GM12878 (cell line): ENCODE results near the gene TRIP12. TPM values are rescaled to one million over a fixed set of nuclear protein-coding genes. Genes with fewer than 3 reads are reported as not detected.

Source experiments
- ATAC-seq: fragments of 200-7000 bp; cut with Tn5 transposase; 3 replicates; pipeline ENCODE4 v1.9.1; 2020; ENCODE audit warnings: mild to moderate bottlenecking, moderate library complexity
- BruUV-seq: library from RNA; stranded (reverse); fragments of 400-500 nt; replicated peaks from 2 replicates; lab custom pipeline; 2021; lab: Mats Ljungman, UMichigan
- CTCF ChIA-PET: fragments of 300-600 bp; sonication (Branson Sonifier 250); formaldehyde crosslinking; extraction: SDS; loops from one replicate; lab custom pipeline; 2021; ENCODE audit warnings: inconsistent platforms; lab: Yijun Ruan, JAX
- POLR2A ChIA-PET: fragments of 350-600 bp; formaldehyde crosslinking; extraction: SDS; loops from one replicate; lab custom pipeline; 2021; ENCODE audit warnings: inconsistent platforms; lab: Charles Lee
- RAD21 ChIA-PET: fragments of 300-600 bp; sonication (Branson Sonifier 250); formaldehyde crosslinking; loops from one replicate; lab custom pipeline; 2023; ENCODE audit warnings: antibody characterized with exemption; ENCODE audit not compliant: unreplicated experiment; lab: Charles Lee
- SMC1A ChIA-PET: fragments of 300-600 bp; sonication (Branson Sonifier 250); formaldehyde crosslinking; loops from one replicate; lab custom pipeline; 2023; ENCODE audit not compliant: unreplicated experiment, uncharacterized antibody; lab: Charles Lee
- DNase-seq: peaks from one replicate; pipeline ENCODE4 v3.0.0-alpha.2; 2011; ENCODE audit warnings: low read depth, low spot score
- FAIRE-seq: peaks from 3 replicates; lab custom pipeline; 2011; peaks lifted over from hg19 to GRCh38; lab: Jason Lieb, UNC
- H2AFZ ChIP-seq: 2 replicates; pipeline ENCODE4 v1.6.0; 2011; ENCODE audit warnings: low read depth, low read length, control low read depth; ENCODE audit not compliant: control insufficient read depth
- H3K27ac ChIP-seq: 2 replicates; pipeline ENCODE4 v1.5.1; 2011; ENCODE audit warnings: control low read depth; ENCODE audit not compliant: control insufficient read depth, insufficient read depth
- H3K27me3 ChIP-seq, 2 experiments: replicated peaks in 1 of 2; 2 replicates each; pipeline versions ENCODE4 v1.6.0 to v1.6.1; 2011; ENCODE audit warnings: low read length in 1 of 2; ENCODE audit not compliant: control insufficient read depth in 2 of 2, insufficient read depth in 2 of 2
- H3K36me3 ChIP-seq, 2 experiments: 2 replicates each; pipeline ENCODE4 v1.5.1; 2011; ENCODE audit warnings: low read length in 1 of 2; ENCODE audit not compliant: control insufficient read depth in 2 of 2, insufficient read depth in 2 of 2
- H3K4me1 ChIP-seq: 2 replicates; pipeline ENCODE4 v1.6.1; 2011; ENCODE audit warnings: mild to moderate bottlenecking, low read length, moderate library complexity, mixed read lengths; ENCODE audit not compliant: control insufficient read depth, insufficient read depth
- H3K4me2 ChIP-seq: 2 replicates; pipeline ENCODE4 v1.6.0; 2011; ENCODE audit warnings: control low read depth; ENCODE audit not compliant: control insufficient read depth, insufficient read depth
- H3K4me3 ChIP-seq: fragments of 200-600 bp; sonication (generic); 2 replicates; pipeline ENCODE4 v1.5.1; 2016
- H3K79me2 ChIP-seq: 2 replicates; pipeline ENCODE4 v1.6.0; 2011; ENCODE audit warnings: low read length; ENCODE audit not compliant: control insufficient read depth, insufficient read depth
- H3K9ac ChIP-seq: 2 replicates; pipeline ENCODE4 v1.8.0; 2011; ENCODE audit warnings: low read length, control low read depth, mixed read lengths; ENCODE audit not compliant: control insufficient read depth, insufficient read depth
- H3K9me3 ChIP-seq: replicated peaks from 3 replicates; pipeline ENCODE4 v1.5.1; 2011; ENCODE audit warnings: mild to moderate bottlenecking, low read length; ENCODE audit not compliant: control insufficient read depth, insufficient read depth
- H4K20me1 ChIP-seq: 2 replicates; pipeline ENCODE4 v1.6.0; 2011; ENCODE audit not compliant: control insufficient read depth, insufficient read depth
- FOS ChIP-seq: IDR thresholded peaks from 3 replicates; pipeline ENCODE4 v1.6.1; 2011; ENCODE audit warnings: borderline replicate concordance; ENCODE audit not compliant: insufficient read length; ENCODE audit errors: extremely low read depth
- FOXM1 ChIP-seq: IDR thresholded peaks from 2 replicates; pipeline ENCODE4 v1.6.1; 2012; ENCODE audit warnings: low read depth, mild to moderate bottlenecking, inconsistent platforms, low read length, moderate library complexity
- HDAC6 ChIP-seq: fragments of 200-600 bp; sonication (generic); IDR thresholded peaks from one replicate; pipeline ENCODE4 v1.8.0; 2017; ENCODE audit warnings: antibody characterized with exemption; ENCODE audit not compliant: unreplicated experiment
- MEF2A ChIP-seq: IDR thresholded peaks from 2 replicates; pipeline ENCODE4 v1.6.1; 2011; ENCODE audit warnings: low read depth, mild to moderate bottlenecking, low read length, moderate library complexity; ENCODE audit not compliant: insufficient read depth
- NFYA ChIP-seq: IDR thresholded peaks from 2 replicates; pipeline ENCODE4 v1.6.1; 2011; ENCODE audit warnings: low read depth, mild to moderate bottlenecking, low read length, improper control_type of control experiment, borderline replicate concordance
- NR2C1 ChIP-seq: fragments of 450-650 bp; IDR thresholded peaks from 2 replicates; pipeline ENCODE4 v1.6.1; 2017; ENCODE audit warnings: antibody characterized with exemption, mild to moderate bottlenecking, moderate library complexity
- POLR2AphosphoS2 ChIP-seq: IDR thresholded peaks from 2 replicates; pipeline ENCODE4 v1.6.1; 2011; ENCODE audit warnings: low read depth, mild to moderate bottlenecking, low read length, improper control_type of control experiment, moderate library complexity
- RB1 ChIP-seq: fragments of 450-650 bp; formaldehyde crosslinking; IDR thresholded peaks from 2 replicates; pipeline ENCODE4 v1.6.1; 2017; ENCODE audit warnings: mild to moderate bottlenecking, borderline replicate concordance
- TBL1XR1 ChIP-seq: IDR thresholded peaks from 2 replicates; pipeline ENCODE4 v1.6.1; 2012; ENCODE audit warnings: low read depth, low read length, improper control_type of control experiment
- ZZZ3 ChIP-seq: IDR thresholded peaks from 2 replicates; pipeline ENCODE4 v1.6.1; 2011; ENCODE audit warnings: low read depth; ENCODE audit not compliant: control insufficient read depth, insufficient read length
- in situ Hi-C: fragments of 300-500 bp; cut with MboI; formaldehyde crosslinking; loops from 9 replicates; pipeline ENCODE4 v1.14.3; 2018; ENCODE audit warnings: mixed read lengths
- intact Hi-C: fragments of 100-400 bp; cut with micrococcal nuclease; formaldehyde crosslinking; loops from one replicate; pipeline ENCODE4 v1.14.2; 2022; ENCODE audit not compliant: unreplicated experiment
- polyA plus RNA-seq, 11 experiments: library from polyadenylated mRNA; depleted of rRNA in 4 of 11; unstranded in 6 of 11; stranded (reverse) in 5 of 11; fragments of >200 nt; fragmentation: Nextera tagmentation in 4 of 11; fragmentation: Illumina TruSeq in 1 of 11; extraction: Ambion mirVana in 4 of 11; extraction: Trizol in 1 of 11; gene quantifications; 1 replicate in 1 of 11; 2 replicates in 10 of 11; pipeline versions ENCODE4 v1.2.1 to v1.2.3, GENCODE V29; 2011 to 2016; ENCODE audit warnings: inconsistent platforms in 2 of 11, missing spikeins in 2 of 11, low read depth in 1 of 11
- total RNA-seq, 4 experiments: library from RNA; depleted of rRNA in 3 of 4; stranded (reverse); fragments of >200 nt in 3 of 4; fragmentation: Illumina TruSeq in 1 of 4; extraction: Trizol in 1 of 4; gene quantifications; 2 replicates each; pipeline versions ENCODE4 v1.2.1 to v1.2.3, GENCODE V29; 2013 to 2021
- TF ChIP-seq, protein P1 (sequence below), 3 experiments: IDR thresholded peaks in 2 of 3; conservative IDR thresholded peaks in 1 of 3; 2 replicates each; pipeline ENCODE4 v1.5.1; 2011; ENCODE audit warnings: low read depth in 3 of 3, low read length in 3 of 3, mild to moderate bottlenecking in 3 of 3, control low read depth in 2 of 3, moderate library complexity in 2 of 3, inconsistent platforms in 1 of 3, mixed read lengths in 1 of 3; ENCODE audit not compliant: control insufficient read depth in 2 of 3, insufficient read depth in 1 of 3; ENCODE audit errors: extremely low read depth in 1 of 3
- TF ChIP-seq, protein P2 (sequence below): fragments of 450-650 bp; IDR thresholded peaks from 2 replicates; pipeline ENCODE4 v1.6.1; 2017; ENCODE audit warnings: low read depth, mild to moderate bottlenecking, moderate library complexity
- TF ChIP-seq, protein P3 (sequence below): IDR thresholded peaks from 2 replicates; pipeline ENCODE4 v1.6.1; 2012; ENCODE audit warnings: low read depth, low read length, improper control_type of control experiment
- TF ChIP-seq, protein P4 (sequence below): fragments of 450-650 bp; IDR thresholded peaks from 2 replicates; pipeline ENCODE4 v1.6.1; 2018; ENCODE audit warnings: mild to moderate bottlenecking, low read depth, moderate library complexity; ENCODE audit not compliant: partially characterized antibody

Gene TRIP12
- total and polyA plus RNA-seq, 10 of the 15 experiments (the other 5 are each of a cell fraction or from before 2014, with no cell fraction given): 23.1 to 207 (median 97.0) TPM

DNA sequence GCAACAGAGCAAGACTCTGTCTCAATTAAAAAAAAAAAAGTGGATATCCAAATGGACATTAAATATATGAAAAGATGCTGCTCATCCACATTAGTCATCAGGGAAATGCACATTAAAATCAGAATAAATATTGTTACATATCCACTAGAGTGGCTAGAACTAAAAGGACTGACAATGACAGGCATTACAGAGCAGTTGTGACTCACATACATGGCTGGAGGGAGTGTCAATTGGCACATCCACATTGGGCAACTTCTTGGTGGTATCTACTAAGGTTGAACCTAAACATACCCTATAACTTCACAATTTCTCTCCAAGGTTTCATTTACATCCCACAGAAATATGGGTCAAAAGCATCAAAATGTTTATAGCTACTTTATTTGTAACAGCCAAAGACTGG is 193.4 kb downstream of the TRIP12 start:
- intact Hi-C loops (no loop called here), in situ Hi-C loops (no loop called here)
- no TSS peak for BruUV-seq
- Histone ChIP-seq H3K27ac (no peak overlapping the region), H3K27me3 (no peaks in the 10 kb centered on the region; a peak in 1 of 4 replicates), H3K4me1 (no peaks in the 10 kb centered on the region), H3K4me3 (no peak overlapping the region), H3K4me2 (no peak overlapping the region), H3K36me3 (no peaks in the 10 kb centered on the region), H4K20me1 (no peaks in the 10 kb centered on the region), H2AFZ (no peak overlapping the region), H3K79me2 (no peaks in the 10 kb centered on the region), H3K9me3 (no peaks in the 10 kb centered on the region), H3K9ac (no peak overlapping the region)
- POLR2A ChIA-PET: no interaction called here
- no peak for ATAC-seq
- RAD21 ChIA-PET: no interaction called here
- CTCF ChIA-PET: no interaction called here
- SMC1A ChIA-PET: no interaction called here
- no peak for FAIRE-seq
- no peak for DNase-seq
- TF ChIP-seq, protein P1, sequence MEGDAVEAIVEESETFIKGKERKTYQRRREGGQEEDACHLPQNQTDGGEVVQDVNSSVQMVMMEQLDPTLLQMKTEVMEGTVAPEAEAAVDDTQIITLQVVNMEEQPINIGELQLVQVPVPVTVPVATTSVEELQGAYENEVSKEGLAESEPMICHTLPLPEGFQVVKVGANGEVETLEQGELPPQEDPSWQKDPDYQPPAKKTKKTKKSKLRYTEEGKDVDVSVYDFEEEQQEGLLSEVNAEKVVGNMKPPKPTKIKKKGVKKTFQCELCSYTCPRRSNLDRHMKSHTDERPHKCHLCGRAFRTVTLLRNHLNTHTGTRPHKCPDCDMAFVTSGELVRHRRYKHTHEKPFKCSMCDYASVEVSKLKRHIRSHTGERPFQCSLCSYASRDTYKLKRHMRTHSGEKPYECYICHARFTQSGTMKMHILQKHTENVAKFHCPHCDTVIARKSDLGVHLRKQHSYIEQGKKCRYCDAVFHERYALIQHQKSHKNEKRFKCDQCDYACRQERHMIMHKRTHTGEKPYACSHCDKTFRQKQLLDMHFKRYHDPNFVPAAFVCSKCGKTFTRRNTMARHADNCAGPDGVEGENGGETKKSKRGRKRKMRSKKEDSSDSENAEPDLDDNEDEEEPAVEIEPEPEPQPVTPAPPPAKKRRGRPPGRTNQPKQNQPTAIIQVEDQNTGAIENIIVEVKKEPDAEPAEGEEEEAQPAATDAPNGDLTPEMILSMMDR (IDR thresholded peaks at IDR 0.05 in 2 of 3, conservative IDR thresholded peaks at IDR 0.05 in 1 of 3; ENCODE audit: control insufficient read depth in 2 of 3, extremely low read depth in 1 of 3, insufficient read depth in 1 of 3, low read depth in 3 of 3, low read length in 3 of 3): no peak
- TF ChIP-seq, protein P2, sequence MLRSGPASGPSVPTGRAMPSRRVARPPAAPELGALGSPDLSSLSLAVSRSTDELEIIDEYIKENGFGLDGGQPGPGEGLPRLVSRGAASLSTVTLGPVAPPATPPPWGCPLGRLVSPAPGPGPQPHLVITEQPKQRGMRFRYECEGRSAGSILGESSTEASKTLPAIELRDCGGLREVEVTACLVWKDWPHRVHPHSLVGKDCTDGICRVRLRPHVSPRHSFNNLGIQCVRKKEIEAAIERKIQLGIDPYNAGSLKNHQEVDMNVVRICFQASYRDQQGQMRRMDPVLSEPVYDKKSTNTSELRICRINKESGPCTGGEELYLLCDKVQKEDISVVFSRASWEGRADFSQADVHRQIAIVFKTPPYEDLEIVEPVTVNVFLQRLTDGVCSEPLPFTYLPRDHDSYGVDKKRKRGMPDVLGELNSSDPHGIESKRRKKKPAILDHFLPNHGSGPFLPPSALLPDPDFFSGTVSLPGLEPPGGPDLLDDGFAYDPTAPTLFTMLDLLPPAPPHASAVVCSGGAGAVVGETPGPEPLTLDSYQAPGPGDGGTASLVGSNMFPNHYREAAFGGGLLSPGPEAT: no peak
- TF ChIP-seq NR2C1 (no peak), NFYA (no peak), TBL1XR1 (no peak), MEF2A (no peak), FOS (no peak), RB1 (no peak), POLR2AphosphoS2 (no peak), HDAC6 (no peak), ZZZ3 (no peak), FOXM1 (no peak)
- TF ChIP-seq, protein P3, sequence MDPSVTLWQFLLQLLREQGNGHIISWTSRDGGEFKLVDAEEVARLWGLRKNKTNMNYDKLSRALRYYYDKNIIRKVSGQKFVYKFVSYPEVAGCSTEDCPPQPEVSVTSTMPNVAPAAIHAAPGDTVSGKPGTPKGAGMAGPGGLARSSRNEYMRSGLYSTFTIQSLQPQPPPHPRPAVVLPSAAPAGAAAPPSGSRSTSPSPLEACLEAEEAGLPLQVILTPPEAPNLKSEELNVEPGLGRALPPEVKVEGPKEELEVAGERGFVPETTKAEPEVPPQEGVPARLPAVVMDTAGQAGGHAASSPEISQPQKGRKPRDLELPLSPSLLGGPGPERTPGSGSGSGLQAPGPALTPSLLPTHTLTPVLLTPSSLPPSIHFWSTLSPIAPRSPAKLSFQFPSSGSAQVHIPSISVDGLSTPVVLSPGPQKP: no peak
- TF ChIP-seq, protein P4, sequence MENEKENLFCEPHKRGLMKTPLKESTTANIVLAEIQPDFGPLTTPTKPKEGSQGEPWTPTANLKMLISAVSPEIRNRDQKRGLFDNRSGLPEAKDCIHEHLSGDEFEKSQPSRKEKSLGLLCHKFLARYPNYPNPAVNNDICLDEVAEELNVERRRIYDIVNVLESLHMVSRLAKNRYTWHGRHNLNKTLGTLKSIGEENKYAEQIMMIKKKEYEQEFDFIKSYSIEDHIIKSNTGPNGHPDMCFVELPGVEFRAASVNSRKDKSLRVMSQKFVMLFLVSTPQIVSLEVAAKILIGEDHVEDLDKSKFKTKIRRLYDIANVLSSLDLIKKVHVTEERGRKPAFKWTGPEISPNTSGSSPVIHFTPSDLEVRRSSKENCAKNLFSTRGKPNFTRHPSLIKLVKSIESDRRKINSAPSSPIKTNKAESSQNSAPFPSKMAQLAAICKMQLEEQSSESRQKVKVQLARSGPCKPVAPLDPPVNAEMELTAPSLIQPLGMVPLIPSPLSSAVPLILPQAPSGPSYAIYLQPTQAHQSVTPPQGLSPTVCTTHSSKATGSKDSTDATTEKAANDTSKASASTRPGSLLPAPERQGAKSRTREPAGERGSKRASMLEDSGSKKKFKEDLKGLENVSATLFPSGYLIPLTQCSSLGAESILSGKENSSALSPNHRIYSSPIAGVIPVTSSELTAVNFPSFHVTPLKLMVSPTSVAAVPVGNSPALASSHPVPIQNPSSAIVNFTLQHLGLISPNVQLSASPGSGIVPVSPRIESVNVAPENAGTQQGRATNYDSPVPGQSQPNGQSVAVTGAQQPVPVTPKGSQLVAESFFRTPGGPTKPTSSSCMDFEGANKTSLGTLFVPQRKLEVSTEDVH: no peak
